HepG2 (cell line): ENCODE data around the gene PPIG. TPM values are rescaled to one million over a fixed set of nuclear protein-coding genes. Genes with fewer than 3 reads are reported as not detected.

Experiments used
- AFF4 ChIP-seq: sonication (generic); formaldehyde crosslinking; IDR thresholded peaks from 2 replicates; pipeline ENCODE4 v1.4.0; 2020; ENCODE audit warnings: missing genetic modification reagents
- CTCF ChIP-seq: sonication (generic); formaldehyde crosslinking; IDR thresholded peaks from 2 replicates; pipeline ENCODE4 v1.5.0; 2020; ENCODE audit warnings: mild to moderate bottlenecking, missing genetic modification reagents, moderate library complexity
- DR1 ChIP-seq: sonication (generic); formaldehyde crosslinking; IDR thresholded peaks from 2 replicates; pipeline ENCODE4 v1.8.0; 2021; ENCODE audit warnings: mild to moderate bottlenecking, missing genetic modification reagents, inconsistent platforms
- E2F2 ChIP-seq: sonication (generic); formaldehyde crosslinking; IDR thresholded peaks from 2 replicates; pipeline ENCODE4 v1.4.0; 2020; ENCODE audit warnings: missing genetic modification reagents, borderline replicate concordance
- JUNB ChIP-seq: sonication (generic); formaldehyde crosslinking; IDR thresholded peaks from 2 replicates; pipeline ENCODE4 v1.8.0; 2022; ENCODE audit warnings: missing genetic modification reagents, mild to moderate bottlenecking, borderline replicate concordance
- KDM1A ChIP-seq: IDR thresholded peaks from 2 replicates; pipeline ENCODE4 v1.6.1; 2016; ENCODE audit warnings: missing compliant biosample characterization
- POLR2G ChIP-seq: fragments of 200-400 bp; formaldehyde crosslinking; IDR thresholded peaks from 2 replicates; pipeline ENCODE4 v1.6.1; 2018; ENCODE audit warnings: mild to moderate bottlenecking, low read depth, low read length, moderate library complexity
- SP2 ChIP-seq: sonication (generic); formaldehyde crosslinking; IDR thresholded peaks from 2 replicates; pipeline ENCODE4 v1.5.1; 2020; ENCODE audit warnings: mild to moderate bottlenecking, missing genetic modification reagents
- STAG1 ChIP-seq: sonication (generic); formaldehyde crosslinking; IDR thresholded peaks from 2 replicates; pipeline ENCODE4 v1.4.0; 2020; ENCODE audit warnings: missing genetic modification reagents
- TAF1 ChIP-seq: sonication (generic); formaldehyde crosslinking; IDR thresholded peaks from 2 replicates; pipeline ENCODE4 v1.4.0; 2020; ENCODE audit warnings: missing genetic modification reagents
- TEF ChIP-seq: sonication (generic); formaldehyde crosslinking; IDR thresholded peaks from 2 replicates; pipeline ENCODE4 v1.5.0; 2020; ENCODE audit warnings: missing genetic modification reagents
- ZBTB39 ChIP-seq: sonication (generic); formaldehyde crosslinking; IDR thresholded peaks from 2 replicates; pipeline ENCODE4 v1.5.0; 2020; ENCODE audit warnings: missing genetic modification reagents
- ZNF205 ChIP-seq: IDR thresholded peaks from 2 replicates; pipeline ENCODE4 v1.6.1; 2018; ENCODE audit warnings: missing biosample characterization, missing genetic modification reagents
- ZNF552 ChIP-seq: sonication (generic); formaldehyde crosslinking; IDR thresholded peaks from 2 replicates; pipeline ENCODE4 v1.9.0; 2022; ENCODE audit warnings: missing genetic modification reagents, mild to moderate bottlenecking, borderline replicate concordance
- ZNF614 ChIP-seq: IDR thresholded peaks from 2 replicates; pipeline ENCODE4 v1.6.1; 2018; ENCODE audit warnings: missing biosample characterization, missing genetic modification reagents, inconsistent platforms, borderline replicate concordance
- ZNF709 ChIP-seq: sonication (generic); formaldehyde crosslinking; IDR thresholded peaks from 2 replicates; pipeline ENCODE4 v1.5.0; 2020; ENCODE audit warnings: mild to moderate bottlenecking, missing genetic modification reagents
- ZNF724P ChIP-seq: sonication (generic); formaldehyde crosslinking; IDR thresholded peaks from 2 replicates; pipeline ENCODE4 v1.8.0; 2022; ENCODE audit warnings: missing genetic modification reagents, borderline replicate concordance
- ZSCAN25 ChIP-seq: sonication (generic); formaldehyde crosslinking; IDR thresholded peaks from 2 replicates; pipeline ENCODE4 v1.8.0; 2022; ENCODE audit warnings: mild to moderate bottlenecking, missing genetic modification reagents
- ZSCAN9 ChIP-seq: IDR thresholded peaks from 2 replicates; pipeline ENCODE4 v1.6.1; 2016; ENCODE audit warnings: borderline replicate concordance
- polyA plus RNA-seq, 8 experiments: library from polyadenylated mRNA; depleted of rRNA in 3 of 8; stranded (reverse) in 7 of 8; unstranded in 1 of 8; fragments of >200 nt; fragmentation: Illumina TruSeq in 4 of 8; extraction: Trizol in 4 of 8; gene quantifications; 2 replicates each; pipeline versions ENCODE4 v1.2.1 to v1.2.3, GENCODE V29; 2011 to 2016; ENCODE audit warnings: low read depth in 4 of 8, missing spikeins in 1 of 8, mixed read lengths in 1 of 8; ENCODE audit not compliant: insufficient read depth in 1 of 8
- total RNA-seq, 5 experiments: library from RNA; depleted of rRNA; stranded (reverse); fragments of >200 nt; fragmentation: Illumina TruSeq; extraction: Trizol; gene quantifications; 2 replicates each; pipeline ENCODE4 v1.2.3, GENCODE V29; 2016; ENCODE audit warnings: low read depth in 1 of 5

The PPIG gene
- total and polyA plus RNA-seq, 2 of the 13 experiments (the other 11 are each of a cell fraction or from before 2014, with no cell fraction given): 31.3 to 81.0 TPM

- TF ChIP-seq AFF4 (CRISPR knock-in tag): 0 out of 2 replicates have a peak, but pooled peaks have one; percentile 29
- TF ChIP-seq ZNF614 (CRISPR knock-in tag): peak; percentile 88
- no peak for TF ChIP-seq KDM1A
- TF ChIP-seq ZNF205: peak; percentile 84; the same call in 1 of the 2 replicates
- TF ChIP-seq CTCF (CRISPR knock-in tag): no peak
- TF ChIP-seq POLR2G: peak; percentile 82
- TF ChIP-seq ZBTB39 (CRISPR knock-in tag): no peak
- 0 out of 2 replicates have a peak, but pooled peaks have one; percentile 60 for TF ChIP-seq TEF (CRISPR knock-in tag)
- TF ChIP-seq JUNB: no peak
- TF ChIP-seq STAG1 (CRISPR knock-in tag): no peak
- TF ChIP-seq TAF1 (CRISPR knock-in tag): peak; percentile 57
- TF ChIP-seq ZSCAN9: peak; percentile 79; the same call in 1 of the 2 replicates
- no peak for TF ChIP-seq SP2 (CRISPR knock-in tag)
- no peak for TF ChIP-seq ZNF552
- 0 out of 2 replicates have a peak, but pooled peaks have one; percentile 24 for TF ChIP-seq ZSCAN25 (CRISPR knock-in tag)
- no peak for TF ChIP-seq E2F2 (CRISPR knock-in tag)
- TF ChIP-seq ZNF709 (CRISPR knock-in tag): no peak
- no peak for TF ChIP-seq ZNF724P (CRISPR knock-in tag)
- TF ChIP-seq DR1 (CRISPR knock-in tag): no peak
Observed at GRCh38 chr2:169683425-169684134, 99.4 kb downstream of the PPIG start (continued).
